SIG-M5 treated with dmso at 0.1 percent for 504 hours (cell line): ENCODE results near the gene TMEM108.

Experiments used
- DNase-seq: peaks from one replicate; lab custom pipeline; 2025; ENCODE audit not compliant: unreplicated experiment; lab: John Stamatoyannopoulos, UW

The TMEM108 gene

GRCh38 chr3:133113927-133114597 is 75.9 kb downstream of the TMEM108 start:
- peak; percentile 28 for DNase-seq

- no peak for DNase-seq
These were observed 77.0 kb downstream of the TMEM108 start for GRCh38 chr3:133115176-133115575.

GRCh38 chr3:133117342-133117741 is 79.2 kb downstream of the TMEM108 start:
- no peak for DNase-seq

DNA sequence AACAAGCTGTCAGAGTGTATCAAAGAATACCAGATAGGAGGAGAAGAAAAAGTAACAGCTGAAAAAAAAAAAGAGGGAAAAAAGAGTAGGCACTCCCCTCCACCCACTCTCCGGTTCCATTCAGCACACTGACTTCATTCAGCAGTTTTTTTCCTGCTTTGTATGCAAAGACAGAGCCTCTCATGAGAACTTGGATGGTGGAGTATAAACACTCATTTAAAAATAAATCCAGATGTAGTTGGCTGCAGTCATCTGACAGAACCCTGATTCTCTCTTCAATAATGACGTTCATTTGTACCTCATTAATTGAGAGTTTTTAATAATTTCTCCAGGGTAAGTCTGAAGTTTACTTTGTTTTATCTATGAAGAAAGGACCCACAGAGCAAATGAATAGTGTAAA is 81.0 kb downstream of the TMEM108 start:
- DNase-seq: no peak

GRCh38 chr3:133121450-133121849 is 83.3 kb downstream of the TMEM108 start:
- DNase-seq: no peak

- DNase-seq: no peak
These were observed 85.4 kb downstream of the TMEM108 start for GRCh38 chr3:133123636-133124035.

DNA sequence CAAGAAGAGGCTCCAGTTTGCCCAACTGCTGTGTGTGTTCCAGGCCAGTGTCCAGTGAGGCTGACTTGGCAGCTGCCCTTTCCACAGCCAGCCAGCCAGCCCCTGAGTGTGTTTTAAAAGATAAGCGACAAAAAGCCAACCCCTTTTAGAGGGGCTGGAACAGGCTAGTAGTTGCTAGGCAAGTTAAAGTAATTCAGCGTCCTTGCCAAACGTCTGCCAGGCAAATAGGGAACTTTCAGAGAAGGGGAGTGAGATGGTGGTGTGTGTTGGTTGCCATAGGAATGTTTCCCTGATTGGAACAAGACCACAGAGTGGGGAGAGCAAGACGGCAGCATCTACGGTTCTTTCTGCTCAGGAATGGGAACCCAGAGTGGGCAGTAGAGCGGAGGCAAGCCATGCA is 86.3 kb downstream of the TMEM108 start:
- DNase-seq: no peak

DNA sequence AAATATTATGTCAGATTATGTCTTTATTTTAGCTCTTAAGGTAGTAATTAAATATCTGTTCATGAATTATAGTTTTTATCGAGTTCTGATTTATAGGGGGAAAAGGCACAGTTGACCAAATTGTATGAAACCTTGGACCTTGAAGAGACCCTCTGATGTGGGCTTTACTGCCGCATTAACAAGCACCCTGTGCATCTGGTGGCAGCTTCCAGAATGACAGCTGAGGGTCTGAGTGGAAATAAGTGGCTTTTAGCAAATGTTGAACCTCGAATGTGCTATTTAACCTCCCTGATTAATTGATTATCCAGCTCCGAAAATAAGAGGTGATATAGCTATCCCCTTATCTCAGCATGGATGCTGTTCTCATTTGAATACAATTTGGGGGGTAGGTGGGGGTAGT is 87.0 kb downstream of the TMEM108 start:
- no peak for DNase-seq

DNA sequence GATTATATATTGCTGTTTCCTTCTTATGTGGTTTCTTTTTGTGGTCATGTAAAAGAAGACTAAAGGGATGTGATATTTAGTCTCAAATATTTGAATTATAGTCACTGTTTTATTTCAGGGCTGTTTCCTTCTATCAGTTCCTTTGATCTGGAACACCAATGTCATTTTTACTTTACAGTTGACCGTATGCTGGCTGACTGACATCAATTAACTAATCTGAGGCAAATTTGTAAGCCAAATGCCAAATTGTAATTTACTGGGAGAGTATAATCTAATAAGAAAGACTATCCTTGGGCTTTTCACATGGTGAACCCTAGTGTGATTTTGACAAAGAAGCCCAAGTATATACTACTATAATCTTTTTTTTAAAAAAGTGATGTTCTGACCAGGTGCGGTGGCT is 87.6 kb downstream of the TMEM108 start:
- no peak for DNase-seq

DNA sequence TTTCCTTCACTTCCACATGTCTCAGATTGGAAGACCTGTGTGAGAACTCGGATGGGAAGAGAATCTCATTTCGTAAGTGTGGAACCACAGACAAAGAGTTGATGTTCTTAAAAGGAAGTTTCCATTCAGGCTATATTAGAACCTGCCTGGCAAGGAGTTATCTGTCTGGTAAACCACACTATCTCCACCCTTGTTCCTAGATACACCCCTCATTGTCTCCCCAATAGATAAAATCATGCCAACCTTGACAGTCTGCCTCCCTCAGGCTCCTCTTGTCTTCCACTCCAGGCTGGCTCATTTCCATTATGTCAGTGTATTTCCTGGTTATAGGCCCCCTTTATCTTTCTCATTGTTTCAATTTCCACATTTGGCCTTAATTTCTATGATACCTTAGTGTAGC is 89.2 kb downstream of the TMEM108 start:
- DNase-seq: no peak

- no peak for DNase-seq
These were observed 92.0 kb downstream of the TMEM108 start for GRCh38 chr3:133130168-133130567.

GRCh38 chr3:133135306-133135705 is 97.1 kb downstream of the TMEM108 start:
- DNase-seq: no peak

- DNase-seq: no peak
These were observed 98.2 kb downstream of the TMEM108 start for GRCh38 chr3:133136114-133137041.

DNA sequence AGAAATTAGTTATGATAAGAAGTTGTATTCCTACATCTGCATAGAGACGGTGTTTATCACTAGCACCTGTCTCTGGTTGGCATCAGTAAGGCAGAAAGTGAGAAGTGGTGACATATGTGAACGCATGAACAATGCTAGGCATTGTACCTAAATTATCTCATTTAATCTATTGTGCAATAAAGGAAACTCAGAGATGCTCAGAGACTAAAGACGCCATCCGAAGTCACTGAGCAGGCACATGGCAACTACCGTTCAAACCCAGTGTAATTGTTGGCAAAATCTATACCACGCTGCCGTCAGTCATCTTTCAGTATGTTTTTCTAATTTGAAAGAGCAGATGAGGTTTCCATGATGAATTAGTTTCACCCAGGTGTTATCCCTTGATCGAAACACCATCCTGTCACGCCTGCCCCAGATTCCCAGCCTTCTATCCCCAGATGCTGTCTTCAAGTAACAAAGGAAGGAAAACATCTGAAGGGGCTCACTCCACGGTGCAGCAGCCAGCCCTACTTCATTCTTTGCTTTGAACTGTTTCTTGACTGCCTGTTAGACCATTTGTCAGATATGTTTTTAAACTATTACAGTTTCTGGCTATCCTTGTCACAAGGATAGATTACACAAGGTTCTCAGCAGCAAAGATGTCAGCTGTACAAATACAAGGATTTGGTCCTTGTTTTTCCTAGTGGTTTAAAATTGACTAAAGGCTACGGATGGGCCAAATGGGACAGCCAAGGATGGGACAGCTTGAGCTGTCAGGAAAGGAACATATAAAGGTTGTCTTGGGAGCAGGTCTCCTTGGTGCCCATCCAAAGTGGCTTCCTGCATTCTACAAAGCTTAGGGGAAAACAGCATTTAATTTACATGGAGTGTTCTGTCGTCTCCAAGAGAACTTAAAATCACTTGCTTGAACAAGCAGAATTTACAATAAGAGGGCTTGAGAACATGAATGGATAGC is 99.1 kb downstream of the TMEM108 start:
- DNase-seq: no peak

- no peak for DNase-seq
These were observed 99.8 kb downstream of the TMEM108 start for GRCh38 chr3:133138017-133138416.

GRCh38 chr3:133152056-133152455 is 113.9 kb downstream of the TMEM108 start:
- no peak for DNase-seq

GRCh38 chr3:133152681-133153220 is 114.6 kb downstream of the TMEM108 start:
- DNase-seq: no peak

DNA sequence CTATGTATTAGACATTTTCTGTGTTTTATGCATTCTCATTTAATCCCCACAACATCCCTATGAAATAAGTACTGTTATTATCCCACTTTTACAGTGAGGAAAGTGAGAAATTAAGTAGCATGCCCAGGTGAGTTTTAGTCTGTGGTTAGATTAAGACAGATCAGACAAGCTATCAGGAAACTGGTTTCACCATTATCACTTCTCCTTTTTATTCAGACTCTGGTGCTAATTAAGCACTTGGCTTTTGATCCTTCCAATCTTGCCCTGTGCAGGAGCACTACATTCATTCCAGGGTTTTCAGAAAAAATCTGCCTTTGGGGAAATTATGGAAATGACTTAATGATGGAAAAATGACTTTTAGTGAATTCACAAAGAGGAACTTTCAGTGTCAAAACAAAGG is 115.2 kb downstream of the TMEM108 start:
- no peak for DNase-seq

DNA sequence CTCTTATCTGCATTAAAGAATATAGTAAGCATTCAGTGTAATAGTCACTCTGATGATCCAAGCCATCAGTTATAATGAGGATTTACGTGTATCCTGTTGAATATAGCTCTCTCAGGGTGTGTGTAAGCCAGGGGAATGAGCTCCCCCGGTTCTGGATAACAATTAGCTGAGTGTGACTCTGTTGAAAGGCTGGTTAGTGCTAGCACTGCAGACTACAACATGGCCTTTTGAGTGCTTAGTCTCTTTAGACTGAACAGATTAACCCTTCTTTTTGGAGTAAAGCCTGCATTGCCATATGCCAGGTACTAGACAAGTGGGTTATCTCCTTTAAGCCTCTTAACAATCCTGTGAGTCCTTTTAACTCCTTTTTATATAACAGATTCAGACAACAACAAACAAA is 119.5 kb downstream of the TMEM108 start:
- no peak for DNase-seq

- DNase-seq: no peak
These were observed 120.5 kb downstream of the TMEM108 start for GRCh38 chr3:133158686-133159085.
